Stromal cell of bone marrow (primary cell): ENCODE data around the gene RRAGD.

ENCODE experiments used
- DNase-seq: peaks from one replicate; pipeline ENCODE4 v3.0.0-alpha.2; 2012; ENCODE audit warnings: low read depth

RRAGD gene

DNA sequence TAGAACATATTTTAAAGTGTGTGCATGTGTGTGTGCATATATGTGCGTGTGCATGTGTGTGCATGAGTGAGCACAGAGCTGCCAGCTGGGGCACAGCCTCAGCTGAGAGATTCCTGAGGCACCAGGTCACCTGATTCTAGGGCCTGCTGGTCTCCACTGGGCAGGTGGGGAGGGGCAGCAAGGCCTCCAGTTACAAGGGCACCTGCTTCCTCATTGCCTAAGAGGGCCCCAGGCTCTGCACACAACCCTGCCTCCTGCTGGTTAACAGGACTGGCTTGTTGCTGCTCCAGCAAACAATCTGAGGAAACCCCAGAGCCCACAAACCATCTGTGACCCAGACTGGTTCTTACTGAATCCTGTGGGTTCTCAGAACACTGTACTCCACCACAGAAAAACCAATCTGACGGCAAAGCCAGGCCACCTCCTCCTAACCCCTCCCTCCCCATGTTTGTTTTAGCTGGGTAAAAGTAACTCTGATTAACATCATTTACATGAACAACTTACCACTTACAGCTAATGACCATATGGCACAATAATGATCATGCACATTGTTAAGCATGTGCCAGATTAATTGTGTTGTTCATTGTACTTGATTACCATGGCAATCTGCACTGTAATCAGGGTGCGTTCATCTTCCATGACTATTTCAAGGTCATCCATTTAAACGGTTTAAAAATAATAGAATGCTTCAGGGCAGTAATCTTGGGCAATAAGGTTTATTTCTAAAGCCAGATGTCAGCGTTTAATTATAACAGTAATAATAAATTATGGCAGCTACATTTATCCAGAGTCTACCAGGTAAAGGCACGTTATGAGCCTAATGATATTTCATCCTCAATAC, 36.4 kb downstream of the RRAGD start:
- no peak for DNase-seq

- DNase-seq, result no peak
These were observed 39.6 kb downstream of the RRAGD start for GRCh38 chr6:89372506-89372901.

DNA sequence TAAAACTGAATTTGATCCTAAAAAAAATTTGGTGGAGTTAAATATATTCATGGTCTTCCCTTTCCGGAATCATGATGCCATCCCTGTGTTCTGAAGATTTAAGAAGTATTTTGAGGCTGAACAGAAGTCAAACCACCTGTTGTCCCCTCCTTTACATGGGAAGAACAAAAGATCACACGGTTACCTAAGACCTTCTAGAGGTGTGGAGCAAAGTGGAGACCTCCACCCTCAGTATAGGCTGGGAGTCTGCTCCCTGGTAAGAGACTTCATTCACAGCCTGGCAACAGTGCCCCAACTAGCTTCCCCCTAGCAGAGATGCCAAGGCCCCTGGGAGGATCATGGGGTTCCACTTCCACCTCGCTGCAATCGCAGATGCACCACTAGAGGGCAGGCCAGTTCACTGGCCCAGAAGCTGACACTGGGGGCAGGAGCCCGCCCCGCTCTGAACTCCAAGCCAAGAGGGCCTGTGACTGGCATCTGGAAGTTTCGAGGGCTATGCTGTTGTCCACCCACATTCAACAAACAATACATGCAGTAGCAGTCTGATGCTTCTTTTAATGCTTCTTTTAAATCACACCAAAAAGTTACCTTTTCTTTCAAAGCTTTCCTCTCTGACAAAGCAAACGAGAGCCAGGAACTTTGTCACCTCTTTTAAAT, 40.1 kb downstream of the RRAGD start:
- peak; percentile 24 for DNase-seq

GRCh38 chr6:89368999-89369398, 43.1 kb downstream of the RRAGD start:
- peak; percentile 34 for DNase-seq

GRCh38 chr6:89368107-89368506, 44.0 kb downstream of the RRAGD start:
- DNase-seq, result peak; percentile 39

GRCh38 chr6:89364586-89364985, 47.5 kb downstream of the RRAGD start:
- DNase-seq, result no peak

- DNase-seq, result no peak
These were observed 50.9 kb downstream of the RRAGD start for GRCh38 chr6:89361171-89361570.

GRCh38 chr6:89360415-89360999, 51.6 kb downstream of the RRAGD start:
- peak; percentile 55 for DNase-seq

DNA sequence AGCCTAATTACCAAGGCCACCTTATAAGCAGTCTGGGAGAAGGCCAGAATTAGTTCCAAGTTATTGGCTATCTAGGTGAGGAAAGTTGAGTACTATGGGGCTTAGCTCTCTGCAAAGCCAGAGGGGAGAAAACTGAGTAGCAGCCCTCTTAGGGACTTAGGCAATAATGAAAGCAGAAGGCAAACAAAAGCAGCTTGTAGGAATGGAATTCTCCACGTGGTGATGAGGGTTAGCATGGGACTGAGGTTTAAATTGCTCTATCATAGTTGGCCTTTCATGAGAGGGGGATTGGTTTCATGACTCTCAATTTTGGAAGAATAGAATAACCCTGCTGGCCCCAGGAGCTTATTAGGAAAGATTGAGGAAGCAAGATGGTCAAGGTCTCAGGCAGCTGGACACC, 52.5 kb downstream of the RRAGD start:
- DNase-seq, result no peak

DNA sequence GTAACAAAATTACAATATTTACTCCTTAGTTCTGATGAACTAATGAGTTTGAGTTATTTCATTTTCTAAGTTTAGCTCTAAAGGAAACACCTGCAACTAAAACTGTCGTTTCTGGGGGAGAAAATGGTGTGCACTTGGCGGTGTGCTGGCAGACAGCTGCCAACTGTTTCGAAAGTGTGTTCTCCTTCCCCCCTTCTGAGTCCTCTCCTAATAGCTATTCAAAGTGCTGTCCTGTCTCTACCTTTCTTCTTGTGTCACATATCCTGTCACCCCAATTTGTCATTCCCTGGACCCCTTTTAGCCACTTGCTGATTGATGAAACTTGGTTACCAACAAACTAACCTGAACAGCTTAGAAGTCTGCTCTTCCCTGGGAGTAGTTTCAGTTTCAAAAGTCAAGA, 54.7 kb downstream of the RRAGD start:
- no peak for DNase-seq

DNA sequence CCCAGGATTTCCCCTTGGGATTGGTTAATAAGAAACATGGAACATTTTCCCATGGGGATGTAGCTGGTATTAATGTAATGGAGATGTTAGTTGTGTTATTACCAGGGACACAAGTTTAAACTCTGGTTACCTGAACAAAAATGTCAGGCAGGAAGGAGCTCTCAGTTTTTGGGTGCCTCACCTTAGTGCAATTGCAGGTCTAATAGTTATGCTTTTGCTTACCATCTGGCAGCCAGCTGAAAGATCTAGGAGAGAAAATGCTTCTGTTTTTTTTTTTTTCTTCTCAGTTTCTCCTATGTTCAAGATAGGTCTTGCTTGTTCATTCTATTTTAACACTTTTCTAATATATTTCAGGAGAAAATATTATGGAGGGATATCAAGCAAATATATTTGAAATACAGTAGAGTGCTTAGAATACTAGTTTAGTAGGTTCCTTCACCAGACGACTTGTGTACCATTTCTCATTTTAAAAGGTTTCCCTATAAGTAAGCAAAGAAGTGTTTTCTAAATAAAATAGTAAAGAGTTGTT, 55.4 kb downstream of the RRAGD start:
- DNase-seq, result no peak

DNA sequence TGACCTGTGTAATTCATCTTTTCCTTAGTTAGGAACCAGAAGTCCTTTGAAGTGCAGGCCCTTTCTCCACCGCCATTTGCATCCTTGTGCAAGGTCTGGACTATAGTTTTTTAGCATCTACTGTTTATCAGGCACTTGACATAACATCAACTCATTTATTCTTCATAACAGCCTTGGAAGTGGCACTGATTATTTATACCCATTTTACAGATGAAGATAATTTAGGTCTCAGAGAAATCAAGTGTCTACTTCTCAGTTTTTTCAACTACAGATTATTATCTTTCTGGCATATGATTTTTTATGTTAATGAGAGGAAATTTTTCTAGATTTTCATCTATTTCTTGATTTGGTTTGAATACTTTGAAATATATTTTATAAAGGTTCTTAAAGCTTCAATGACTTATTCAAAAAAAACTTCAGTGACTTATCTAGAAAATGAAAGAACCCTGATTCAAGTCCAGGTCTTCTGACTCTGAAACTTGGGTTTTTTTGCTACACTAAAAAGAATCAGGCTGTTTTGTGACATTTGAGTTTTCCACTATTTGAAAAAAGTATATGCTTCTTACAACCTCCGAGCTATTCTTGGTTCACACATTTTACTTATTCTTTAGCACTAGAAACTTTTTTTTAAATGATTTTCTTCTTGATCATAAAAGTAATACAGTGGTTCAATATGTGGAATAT, 56.4 kb downstream of the RRAGD start:
- no peak for DNase-seq

DNA sequence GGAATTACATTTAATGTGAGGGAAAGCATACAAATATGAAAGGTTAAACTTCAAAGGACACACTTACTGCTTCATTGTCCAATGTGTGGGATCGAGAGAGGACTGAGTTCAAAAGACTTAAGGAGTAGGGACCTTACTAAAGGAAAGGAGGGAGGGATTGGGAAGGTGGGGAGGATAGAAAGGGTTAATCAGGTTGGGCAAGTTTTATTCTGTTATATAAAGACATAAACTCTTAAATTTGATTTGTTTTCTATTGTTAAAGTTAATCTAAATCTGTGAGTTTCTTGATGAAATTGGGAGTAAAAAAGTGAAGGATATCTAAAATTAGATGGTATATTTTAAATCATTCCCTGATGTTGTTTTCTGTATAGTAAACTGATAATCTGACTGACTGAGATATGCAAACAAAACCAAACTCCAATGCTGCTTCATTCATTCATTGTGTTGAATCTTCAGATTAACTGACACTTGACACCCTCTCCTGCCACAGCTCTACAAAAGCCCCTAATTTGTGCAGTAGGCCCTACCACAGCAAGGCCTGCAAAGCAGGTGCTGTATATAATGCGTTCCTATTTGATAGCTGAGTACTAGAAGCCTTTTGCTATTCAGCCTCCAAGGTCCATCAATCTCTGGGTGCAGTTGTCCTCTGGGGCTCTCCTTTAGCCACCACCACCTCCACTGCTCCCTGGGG, 58.2 kb downstream of the RRAGD start:
- no peak for DNase-seq

- DNase-seq, result no peak
These were observed 58.9 kb downstream of the RRAGD start for GRCh38 chr6:89353118-89353556.

DNA sequence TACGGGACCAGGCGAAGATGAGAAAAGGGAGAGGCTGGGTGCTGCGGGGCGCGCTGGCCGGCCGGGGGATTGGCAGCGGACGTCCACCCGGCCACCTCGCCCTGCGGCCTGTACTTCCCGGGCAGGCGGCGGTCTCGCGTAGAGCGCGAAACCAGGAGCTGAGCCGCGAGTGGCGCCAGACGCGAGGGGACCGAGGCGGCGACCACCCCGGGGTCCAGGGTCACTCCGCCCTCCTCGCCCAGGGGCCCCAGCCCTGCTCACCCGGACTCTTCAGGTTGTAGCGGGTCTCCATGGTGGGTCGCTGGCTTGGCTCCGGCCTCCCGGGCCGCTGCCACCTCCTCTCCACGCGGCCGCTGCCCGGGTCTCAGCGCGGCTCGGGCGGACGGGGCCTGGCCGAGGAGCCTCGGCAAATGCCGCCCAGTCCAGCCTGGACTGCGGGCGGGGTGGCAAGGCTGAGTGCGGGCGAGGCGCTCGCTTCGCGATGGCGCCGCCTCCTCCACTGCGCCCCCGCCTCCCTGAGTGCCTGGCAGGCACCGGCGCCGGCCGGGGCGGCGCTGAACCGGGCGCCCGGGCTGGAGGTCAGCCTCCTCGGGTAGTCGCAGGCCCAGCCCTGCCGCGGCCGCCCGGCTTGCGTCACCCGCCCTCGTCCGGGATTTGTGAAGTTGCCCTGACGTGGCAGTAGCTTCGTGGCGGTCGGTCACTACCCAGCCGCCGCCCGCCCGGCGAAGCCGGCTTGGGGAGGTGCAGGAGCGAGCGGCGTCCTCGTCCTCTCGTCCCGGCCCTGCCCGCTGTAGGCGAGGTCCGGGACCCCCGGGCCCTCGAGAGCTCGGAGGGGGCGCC, 59.6 kb downstream of the RRAGD start, which contains the start of gene UBE2J1:
UBE2J1 (minus strand) TSS at position 445 of the 840 bp plus-strand sequence; CDS start at position 292, 153 bp downstream.
- DNase-seq, result peak; percentile 92

- DNase-seq, result no peak
These were observed 60.3 kb downstream of the RRAGD start for GRCh38 chr6:89351671-89352277.

GRCh38 chr6:89350281-89350966, 61.6 kb downstream of the RRAGD start:
- DNase-seq, result no peak

DNA sequence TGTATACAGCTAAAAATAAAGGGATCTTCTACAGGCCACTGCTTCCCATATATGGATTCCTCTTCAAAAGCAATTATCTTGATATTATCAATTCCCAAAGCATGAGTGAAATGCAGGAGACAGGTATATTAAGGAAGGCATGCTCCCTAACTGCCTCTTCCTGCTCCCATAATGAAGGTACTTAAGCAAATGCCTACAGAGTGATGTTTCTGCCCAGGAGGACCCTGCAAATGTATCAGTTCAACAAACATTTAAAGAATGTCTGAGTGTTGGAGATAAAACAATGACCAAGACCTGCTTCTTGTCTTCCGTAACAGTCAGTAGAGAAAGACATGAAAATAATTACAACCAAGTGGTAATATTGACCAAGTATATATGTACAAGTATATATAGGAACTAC, 63.7 kb downstream of the RRAGD start:
- no peak for DNase-seq

DNA sequence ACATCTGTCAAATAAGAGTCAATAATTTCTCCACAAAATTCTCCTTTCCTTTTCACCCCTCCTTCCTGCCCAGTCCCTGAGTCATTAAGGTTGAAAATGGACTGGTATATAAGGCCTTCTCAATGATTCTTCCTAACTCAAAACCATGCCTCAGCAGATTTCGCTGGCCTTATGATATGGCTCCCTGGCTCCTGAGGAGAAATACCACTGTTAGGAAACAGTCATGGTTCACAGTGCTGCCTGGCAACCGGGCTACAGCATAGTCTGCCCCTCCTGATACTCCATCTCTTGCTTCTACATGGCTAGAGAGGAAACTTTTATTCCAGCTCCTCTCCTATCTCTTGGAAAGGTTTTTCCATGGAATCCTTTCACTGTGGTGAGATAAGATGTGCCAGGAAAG, 64.2 kb downstream of the RRAGD start:
- no peak for DNase-seq

- DNase-seq, result no peak
These were observed 65.6 kb downstream of the RRAGD start for GRCh38 chr6:89346433-89346832.
